ENCODE results near the gene WDR7. TPM values are rescaled to one million over a fixed set of nuclear protein-coding genes. Genes with fewer than 3 reads are reported as not detected.

WDR7 gene
- total and polyA plus RNA-seq, 2 of the 4 experiments (the other 2 are of a cell fraction), result 3.7 to 23.3 TPM

DNA sequence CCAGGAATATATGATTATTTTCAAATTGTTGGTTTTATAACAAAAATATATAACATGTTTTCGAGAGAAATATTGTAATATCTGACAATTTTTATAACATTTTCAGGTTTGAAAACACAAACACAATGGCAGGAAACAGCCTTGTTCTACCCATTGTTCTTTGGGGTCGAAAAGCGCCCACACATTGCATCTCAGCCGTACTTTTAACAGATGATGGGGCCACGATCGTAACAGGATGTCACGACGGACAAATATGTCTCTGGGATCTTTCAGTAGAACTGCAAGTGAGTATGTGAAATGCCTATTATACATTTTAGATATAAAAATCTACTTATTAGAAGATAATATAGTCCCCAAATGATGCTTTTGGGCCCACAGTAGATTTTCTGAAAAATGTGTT, 21.2 kb downstream of the WDR7 start:
- Histone ChIP-seq H3K9me3 (ENCODE audit: control insufficient read depth, insufficient read depth, low read length) (no peaks in the 10 kb centered on the region), H3K4me2 (ENCODE audit: low read depth, low read length) (no peak overlapping the region), H2BK20ac (ENCODE audit: low read depth, low read length) (no peak overlapping the region), H2AK9ac (replicated peaks; ENCODE audit: low read depth, low read length, poor library complexity) (no peak overlapping the region), H4K8ac (ENCODE audit: low read depth in 2 of 2, low read length in 2 of 2) (no peak overlapping the region), H3K27me3 (ENCODE audit: control insufficient read depth, insufficient read depth, low read length) (no peaks in the 10 kb centered on the region), H2BK120ac (ENCODE audit: low read depth, low read length) (no peak overlapping the region), H2AFZ (replicated peaks; ENCODE audit: low read length, poor library complexity) (no peak overlapping the region), H3K4ac (ENCODE audit: low read depth, low read length) (no peak overlapping the region), H3K23ac (ENCODE audit: low read depth, low read length) (no peak overlapping the region), H3K27ac (ENCODE audit: insufficient read depth, low read length) (no peak overlapping the region), H2BK15ac (ENCODE audit: low read depth, low read length) (no peak overlapping the region), H2BK5ac (ENCODE audit: low read depth, low read length, poor library complexity, severe bottlenecking) (no peak overlapping the region), H3K36me3 (ENCODE audit: control insufficient read depth, insufficient read depth, low read length) (no peaks in the 10 kb centered on the region), H3K56ac (ENCODE audit: extremely low read depth, insufficient read depth, low read length) (no peak overlapping the region), H3K9ac (ENCODE audit: low read depth, low read length) (no peak overlapping the region), H4K20me1 (ENCODE audit: insufficient read depth, low read length) (no peaks in the 10 kb centered on the region), H4K5ac (ENCODE audit: low read depth, low read length) (no peak overlapping the region), H2AK5ac (ENCODE audit: low read depth, low read length) (no peak overlapping the region), H3K4me3 (ENCODE audit: insufficient read depth, low read depth, low read length) (no peak overlapping the region), H3K4me1 (ENCODE audit: control insufficient read depth, insufficient read depth, low read length) (no peaks in the 10 kb centered on the region), H3K79me1 (ENCODE audit: low read depth in 1 of 2, low read length in 2 of 2) (peaks cover 7 to 23% of the 10 kb centered on the region in 2 experiments; a peak in 3 of 4 replicates), H4K91ac (ENCODE audit: insufficient read depth, low read depth, low read length) (no peak overlapping the region), H3K9me1 (ENCODE audit: insufficient read depth, low read length) (no peaks in the 10 kb centered on the region), H3K14ac (replicated peaks; ENCODE audit: low read depth, low read length) (no peak overlapping the region), H3K18ac (ENCODE audit: low read depth, low read length) (no peak overlapping the region)
- no peak for DNase-seq
- dilution Hi-C loops (cut with HindIII; ENCODE audit: low sequenced_read_pairs, unreplicated experiment), result no loop called here
- no CpG with 5 or more reads among the region's 8 CpGs for WGBS, 2 experiments (ENCODE audit: extremely low coverage in 2 of 2, insufficient read length in 1 of 2)
- no TSS peak for BruUV-seq (replicated peaks)
- ChIA-PET CTCF (no interaction called here), POLR2A (ENCODE audit: unreplicated experiment) (no interaction called here)
- no peak for TF ChIP-seq CHD1 (IDR thresholded peaks at IDR 0.05; ENCODE audit: low read depth, low read length)
- no peak for TF ChIP-seq RFX5 (IDR thresholded peaks at IDR 0.05; ENCODE audit: low read depth, low read length)
- TF ChIP-seq, protein P1, sequence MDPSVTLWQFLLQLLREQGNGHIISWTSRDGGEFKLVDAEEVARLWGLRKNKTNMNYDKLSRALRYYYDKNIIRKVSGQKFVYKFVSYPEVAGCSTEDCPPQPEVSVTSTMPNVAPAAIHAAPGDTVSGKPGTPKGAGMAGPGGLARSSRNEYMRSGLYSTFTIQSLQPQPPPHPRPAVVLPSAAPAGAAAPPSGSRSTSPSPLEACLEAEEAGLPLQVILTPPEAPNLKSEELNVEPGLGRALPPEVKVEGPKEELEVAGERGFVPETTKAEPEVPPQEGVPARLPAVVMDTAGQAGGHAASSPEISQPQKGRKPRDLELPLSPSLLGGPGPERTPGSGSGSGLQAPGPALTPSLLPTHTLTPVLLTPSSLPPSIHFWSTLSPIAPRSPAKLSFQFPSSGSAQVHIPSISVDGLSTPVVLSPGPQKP (IDR thresholded peaks at IDR 0.05; ENCODE audit: borderline replicate concordance, low read depth, low read length), result no peak
- no peak for TF ChIP-seq RAD21 (IDR thresholded peaks at IDR 0.05; ENCODE audit: low read length)
- TF ChIP-seq FOS (IDR thresholded peaks at IDR 0.05; ENCODE audit: low read depth, low read length), result no peak
- TF ChIP-seq, protein P2, sequence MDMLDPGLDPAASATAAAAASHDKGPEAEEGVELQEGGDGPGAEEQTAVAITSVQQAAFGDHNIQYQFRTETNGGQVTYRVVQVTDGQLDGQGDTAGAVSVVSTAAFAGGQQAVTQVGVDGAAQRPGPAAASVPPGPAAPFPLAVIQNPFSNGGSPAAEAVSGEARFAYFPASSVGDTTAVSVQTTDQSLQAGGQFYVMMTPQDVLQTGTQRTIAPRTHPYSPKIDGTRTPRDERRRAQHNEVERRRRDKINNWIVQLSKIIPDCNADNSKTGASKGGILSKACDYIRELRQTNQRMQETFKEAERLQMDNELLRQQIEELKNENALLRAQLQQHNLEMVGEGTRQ (IDR thresholded peaks at IDR 0.05; ENCODE audit: low read depth, low read length), result no peak
- no peak for TF ChIP-seq CEBPB (IDR thresholded peaks at IDR 0.05; ENCODE audit: low read depth, low read length)
- TF ChIP-seq BHLHE40 (IDR thresholded peaks at IDR 0.05; ENCODE audit: low read depth, low read length), result no peak
- TF ChIP-seq MAZ (IDR thresholded peaks at IDR 0.05; ENCODE audit: borderline replicate concordance, low read depth, low read length), result no peak
- no peak for TF ChIP-seq MAFK (IDR thresholded peaks at IDR 0.05; ENCODE audit: low read depth, low read length)
- TF ChIP-seq NFE2L2 (IDR thresholded peaks at IDR 0.05; ENCODE audit: low read depth, low read length), result no peak
- no peak for TF ChIP-seq MXI1 (IDR thresholded peaks at IDR 0.05; ENCODE audit: borderline replicate concordance, low read depth, low read length)
- no peak for ATAC-seq (ENCODE audit: low read depth)
- intact Hi-C loops (cut with micrococcal nuclease), result no loop called here
- in situ Hi-C loops (cut with MboI; ENCODE audit: low sequenced_read_pairs), result no loop called here
